Measurements from ENCODE around the gene KRT1.

- TF ChIP-seq YY1 (tag by site-specific recombination; IDR thresholded peaks at IDR 0.05), result no peak
- TF ChIP-seq CTCF (tag by site-specific recombination; IDR thresholded peaks at IDR 0.05), result no peak
Measured at GRCh38 chr12:52655720-52656124, 24.5 kb downstream of the KRT1 start.
